HG03045 (cell line): ENCODE results near the gene KDSR.

Source experiments
- ATAC-seq: cut with Tn5 transposase; IDR thresholded peaks from one replicate; pipeline ENCODE4 v1.9.1; 2021; ENCODE audit warnings: mild to moderate bottlenecking, moderate library complexity; ENCODE audit not compliant: unreplicated experiment

Gene KDSR

DNA sequence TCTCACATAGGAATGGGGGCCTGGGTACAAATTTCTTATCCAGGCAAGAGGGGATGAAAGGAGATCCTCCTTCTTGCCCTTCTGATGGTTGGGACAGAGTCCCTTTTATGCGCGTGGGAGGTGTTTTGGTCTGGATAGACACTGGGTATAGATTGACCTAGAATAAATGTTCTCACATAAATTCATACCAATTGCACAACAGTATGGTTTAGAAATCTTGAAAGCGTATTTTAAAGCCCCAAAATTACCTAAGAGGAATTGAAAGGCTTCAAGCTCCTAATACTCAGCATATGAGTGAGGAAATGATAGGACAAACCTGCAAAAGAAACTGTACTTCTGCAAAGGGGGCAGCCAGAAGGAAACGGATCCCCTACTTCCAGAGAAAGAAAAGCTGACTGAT, 44.8 kb downstream of the KDSR start:
- no peak for ATAC-seq

DNA sequence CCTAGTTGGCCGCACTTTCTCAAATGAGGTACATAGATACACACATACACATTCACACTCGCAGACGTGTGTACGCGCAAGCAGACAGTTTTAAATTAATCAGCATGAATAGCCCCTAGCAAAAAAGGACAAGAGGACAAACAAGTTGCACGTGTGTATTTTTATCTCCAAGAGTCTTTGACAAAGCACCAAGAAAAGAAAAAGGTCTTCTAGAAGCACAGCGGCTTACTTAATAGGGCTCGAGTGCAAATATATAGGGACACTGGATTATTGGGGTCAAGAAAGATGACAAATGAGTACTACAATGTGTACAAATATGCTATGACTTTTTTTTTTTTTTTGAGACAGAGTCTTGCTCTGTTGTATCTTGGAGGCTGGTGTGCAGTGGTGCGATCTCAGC, 45.7 kb downstream of the KDSR start:
- ATAC-seq, result no peak

DNA sequence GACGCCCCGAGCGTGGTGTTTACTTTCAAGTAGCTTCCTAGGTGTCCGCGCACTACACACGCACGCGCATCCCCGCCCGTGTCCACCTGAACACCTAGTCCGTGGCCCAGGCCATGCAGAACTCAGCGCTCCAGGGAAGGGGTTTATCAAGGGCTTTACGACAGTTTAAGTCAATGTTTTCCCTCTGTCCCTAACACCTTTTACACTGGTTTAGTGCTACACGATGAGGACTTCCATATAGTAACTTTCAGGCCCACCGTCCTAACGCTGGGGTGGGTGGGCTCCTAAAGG, 46.1 kb downstream of the KDSR start:
- ATAC-seq, result no peak

DNA sequence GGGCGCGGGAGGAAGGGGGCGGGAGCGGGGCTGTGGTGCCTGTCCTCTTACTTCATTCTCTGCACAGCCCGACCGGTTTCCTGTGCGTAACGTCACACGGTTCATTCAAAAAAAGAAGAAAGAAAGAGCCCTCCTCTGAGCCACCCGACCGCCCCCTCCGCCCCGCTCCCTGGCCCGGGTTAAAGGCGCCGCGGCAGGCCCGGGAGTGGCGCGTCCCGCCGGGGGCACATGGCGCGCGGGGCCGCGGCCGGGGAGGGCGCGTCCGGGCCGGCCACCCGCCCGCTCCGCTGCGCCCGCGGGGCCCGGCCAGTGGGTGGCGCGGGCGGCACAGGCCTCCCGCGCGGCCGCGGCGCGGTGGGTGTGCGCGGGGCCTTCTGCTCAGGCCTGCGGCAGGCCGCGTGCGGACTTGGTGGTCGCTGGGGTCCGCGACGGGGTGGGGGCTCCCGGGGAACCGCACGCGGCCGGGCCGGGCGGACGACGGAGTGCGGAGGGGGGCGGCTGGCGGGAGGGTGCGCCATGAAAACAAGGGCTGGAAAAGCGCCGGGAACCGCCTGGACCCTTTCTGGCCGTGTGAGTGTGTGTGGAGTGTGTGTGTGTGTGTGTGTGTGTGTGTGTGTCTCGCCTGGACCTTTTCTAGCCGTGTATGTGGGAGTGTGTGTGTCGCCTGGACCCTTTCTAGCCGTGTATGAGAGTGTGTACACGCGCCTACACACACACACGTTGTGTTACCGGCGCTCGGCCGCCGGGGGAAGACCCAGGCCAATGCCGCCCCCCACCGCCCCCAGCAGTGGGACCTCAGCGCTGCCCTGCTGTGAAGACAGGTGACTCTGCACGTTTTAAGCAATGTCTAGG, 46.7 kb downstream of the KDSR start:
- peak; percentile 55 for ATAC-seq

DNA sequence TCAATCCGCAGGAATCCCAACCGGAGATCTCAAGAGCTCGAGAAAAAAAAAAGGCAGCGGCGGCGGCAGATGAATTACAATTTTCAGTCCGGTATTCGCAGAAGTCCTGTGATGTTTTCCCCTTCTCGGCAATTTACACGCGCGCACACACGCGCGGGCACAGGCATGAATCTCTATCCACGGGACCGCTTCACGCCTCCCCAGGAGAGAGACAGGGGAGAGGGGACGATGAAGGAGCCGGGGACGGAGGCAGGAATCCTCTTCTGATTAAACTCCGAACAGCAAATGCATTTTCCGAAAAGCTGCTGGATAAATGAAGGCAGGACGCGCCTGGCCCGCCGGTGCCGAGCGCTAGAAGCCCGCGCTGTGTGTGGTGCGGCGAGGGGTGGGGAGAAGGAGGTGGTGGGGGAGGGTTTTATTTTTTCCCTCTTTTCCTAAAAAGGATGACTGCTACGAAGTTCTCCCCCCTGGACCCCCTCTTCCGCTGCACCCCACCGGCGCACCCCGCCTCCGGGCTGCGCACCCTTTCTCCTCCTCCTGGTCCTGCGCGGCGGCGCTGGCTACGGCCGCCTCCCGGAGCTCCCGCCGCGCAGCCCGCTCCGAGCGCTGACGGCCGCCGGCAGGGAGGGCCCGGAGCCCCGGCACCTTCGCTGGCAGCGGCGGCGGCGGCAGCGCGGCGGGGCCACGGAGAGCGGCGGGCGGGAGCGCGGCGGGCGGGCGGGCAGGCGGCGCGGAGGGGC, 47.5 kb downstream of the KDSR start, which contains the start of gene BCL2:
Gene BCL2 (minus strand): TSS at position 387 of the 740 bp plus-strand sequence.
- peak; percentile 16 for ATAC-seq

DNA sequence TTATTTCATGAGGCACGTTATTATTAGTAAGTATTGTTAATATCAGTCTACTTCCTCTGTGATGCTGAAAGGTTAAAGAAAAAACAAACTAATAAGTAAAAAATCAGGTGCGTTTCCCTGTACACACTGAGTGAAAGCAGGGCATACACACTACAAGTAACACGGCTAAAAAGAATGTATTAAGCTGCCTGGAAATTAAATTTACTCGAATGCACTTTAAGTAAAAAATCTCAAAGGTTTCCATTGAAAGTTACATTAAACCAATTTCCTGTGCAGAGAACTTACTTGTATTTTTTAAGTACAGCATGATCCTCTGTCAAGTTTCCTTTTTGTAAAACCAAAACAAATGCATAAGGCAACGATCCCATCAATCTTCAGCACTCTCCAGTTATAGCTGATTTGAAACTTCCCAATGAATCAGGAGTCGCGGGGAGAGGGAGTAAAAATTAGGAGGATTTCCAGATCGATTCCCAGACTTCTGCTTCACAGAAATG, 48.1 kb downstream of the KDSR start:
- ATAC-seq, result no peak

DNA sequence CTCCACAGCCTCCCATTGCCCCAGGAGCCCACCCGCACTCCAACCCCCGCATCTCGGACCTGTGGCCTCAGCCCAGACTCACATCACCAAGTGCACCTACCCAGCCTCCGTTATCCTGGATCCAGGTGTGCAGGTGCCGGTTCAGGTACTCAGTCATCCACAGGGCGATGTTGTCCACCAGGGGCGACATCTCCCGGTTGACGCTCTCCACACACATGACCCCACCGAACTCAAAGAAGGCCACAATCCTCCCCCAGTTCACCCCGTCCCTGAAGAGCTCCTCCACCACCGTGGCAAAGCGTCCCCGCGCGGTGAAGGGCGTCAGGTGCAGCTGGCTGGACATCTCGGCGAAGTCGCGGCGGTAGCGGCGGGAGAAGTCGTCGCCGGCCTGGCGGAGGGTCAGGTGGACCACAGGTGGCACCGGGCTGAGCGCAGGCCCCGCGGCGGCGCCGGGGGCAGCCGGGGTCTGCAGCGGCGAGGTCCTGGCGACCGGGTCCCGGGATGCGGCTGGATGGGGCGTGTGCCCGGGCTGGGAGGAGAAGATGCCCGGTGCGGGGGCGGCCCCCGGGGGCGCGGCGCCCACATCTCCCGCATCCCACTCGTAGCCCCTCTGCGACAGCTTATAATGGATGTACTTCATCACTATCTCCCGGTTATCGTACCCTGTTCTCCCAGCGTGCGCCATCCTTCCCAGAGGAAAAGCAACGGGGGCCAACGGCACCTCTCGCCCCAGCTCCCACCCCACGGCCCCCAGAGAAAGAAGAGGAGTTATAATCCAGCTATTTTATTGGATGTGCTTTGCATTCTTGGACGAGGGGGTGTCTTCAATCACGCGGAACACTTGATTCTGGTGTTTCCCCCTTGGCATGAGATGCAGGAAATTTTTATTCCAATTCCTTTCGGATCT, 48.8 kb downstream of the KDSR start:
- ATAC-seq, result peak; percentile 40

DNA sequence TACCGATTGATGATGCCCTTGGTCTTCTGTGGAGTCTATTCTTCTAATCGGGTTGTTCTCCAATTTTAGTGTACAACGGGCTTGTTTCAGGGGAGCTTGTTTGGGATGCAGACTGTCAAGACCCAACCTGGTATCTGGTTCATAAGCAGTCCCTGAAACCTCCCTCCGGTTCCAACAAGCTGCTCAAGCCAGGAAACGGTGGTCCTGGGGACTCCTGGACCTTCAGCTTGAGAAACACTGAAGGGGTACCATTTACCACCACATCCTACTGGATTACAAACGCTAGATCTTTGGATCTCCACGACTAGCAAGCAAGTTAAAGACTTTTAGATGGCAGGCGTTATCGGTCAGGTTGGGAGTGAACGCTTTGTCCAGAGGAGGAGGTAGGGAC, 49.5 kb downstream of the KDSR start:
- no peak for ATAC-seq

DNA sequence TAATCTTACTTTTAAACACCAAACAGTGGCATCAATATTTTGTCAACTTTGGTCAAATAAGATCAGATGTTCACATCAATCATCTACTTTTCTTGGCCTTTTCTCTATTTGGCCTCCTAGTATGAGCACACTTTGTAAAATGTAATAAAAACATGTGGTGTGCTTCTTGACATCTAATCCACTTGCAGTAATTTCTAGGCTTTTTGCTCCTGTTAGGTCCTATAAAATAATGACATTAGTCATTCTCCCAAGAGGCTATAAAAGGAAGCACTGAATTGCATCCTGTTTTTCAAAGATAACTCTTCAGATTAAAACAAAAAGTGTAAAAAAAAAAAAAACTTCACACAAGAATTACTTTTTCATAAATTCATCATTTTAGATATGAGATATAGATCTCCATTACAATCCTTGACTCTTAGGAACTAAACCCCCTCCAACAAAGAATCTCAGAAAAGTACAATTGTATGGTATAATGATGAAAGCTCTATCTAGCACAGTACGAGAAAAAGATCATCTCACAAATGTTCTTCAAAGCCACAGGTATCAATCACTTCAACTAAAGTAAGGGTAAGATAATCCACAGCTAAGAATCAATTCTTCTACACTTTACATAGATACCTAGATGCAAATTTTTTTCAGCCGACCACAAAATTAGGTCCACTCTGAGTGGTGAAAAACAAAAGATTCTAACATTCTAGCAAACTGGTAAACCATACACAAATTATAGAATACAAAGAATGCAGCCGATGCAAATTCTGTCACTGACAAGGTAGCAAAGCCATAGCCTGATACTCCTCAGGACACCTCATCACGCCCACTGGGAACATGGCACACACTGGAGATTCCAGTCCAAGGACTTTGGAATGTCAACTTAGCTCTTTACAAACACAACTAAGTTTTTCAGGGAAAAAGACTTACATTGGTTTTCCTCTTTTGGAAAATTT, 50.1 kb downstream of the KDSR start:
- ATAC-seq, result no peak

DNA sequence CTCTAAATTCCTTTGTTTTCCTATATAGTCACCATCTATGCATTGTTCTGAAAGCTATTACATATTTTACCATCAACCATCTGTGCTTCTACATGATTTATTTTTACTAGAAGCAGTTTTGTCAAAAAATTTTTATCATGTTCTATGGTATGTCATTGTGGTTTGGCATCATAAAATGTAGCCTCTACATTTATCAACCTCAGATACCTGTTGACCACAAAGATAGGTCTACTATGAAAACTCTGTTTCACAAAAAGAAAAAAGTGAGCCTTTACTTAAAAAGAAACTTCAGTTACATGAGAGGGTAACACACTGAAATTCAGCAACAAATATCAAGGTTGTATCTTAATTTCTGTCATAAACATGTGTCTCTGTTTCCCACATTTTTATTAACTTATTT, 51.1 kb downstream of the KDSR start:
- ATAC-seq, result no peak

DNA sequence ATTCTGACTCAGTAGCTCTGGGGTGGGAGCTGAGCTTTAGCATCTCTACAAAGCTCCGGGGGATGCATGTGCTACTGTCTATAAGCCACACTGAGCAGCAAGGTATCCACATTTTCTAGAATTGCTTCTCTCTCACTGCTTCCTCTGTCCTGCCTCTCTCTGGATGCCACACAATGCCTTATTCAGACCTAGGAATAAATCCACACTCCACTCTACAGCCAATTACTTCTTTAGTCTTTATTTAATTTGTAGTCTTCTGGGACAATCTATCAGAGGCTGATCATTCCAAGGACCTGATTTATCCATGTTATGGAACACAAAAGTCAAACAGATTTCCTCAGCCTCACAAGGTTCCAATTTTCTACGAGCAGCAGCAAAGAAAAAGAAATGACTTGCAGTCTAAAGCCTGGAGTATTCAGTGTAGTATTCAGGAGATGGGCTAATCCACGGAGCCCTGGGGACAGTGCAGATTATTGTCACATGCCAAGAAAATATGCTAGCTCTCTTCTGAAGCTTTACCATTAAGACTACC, 51.8 kb downstream of the KDSR start:
- no peak for ATAC-seq

DNA sequence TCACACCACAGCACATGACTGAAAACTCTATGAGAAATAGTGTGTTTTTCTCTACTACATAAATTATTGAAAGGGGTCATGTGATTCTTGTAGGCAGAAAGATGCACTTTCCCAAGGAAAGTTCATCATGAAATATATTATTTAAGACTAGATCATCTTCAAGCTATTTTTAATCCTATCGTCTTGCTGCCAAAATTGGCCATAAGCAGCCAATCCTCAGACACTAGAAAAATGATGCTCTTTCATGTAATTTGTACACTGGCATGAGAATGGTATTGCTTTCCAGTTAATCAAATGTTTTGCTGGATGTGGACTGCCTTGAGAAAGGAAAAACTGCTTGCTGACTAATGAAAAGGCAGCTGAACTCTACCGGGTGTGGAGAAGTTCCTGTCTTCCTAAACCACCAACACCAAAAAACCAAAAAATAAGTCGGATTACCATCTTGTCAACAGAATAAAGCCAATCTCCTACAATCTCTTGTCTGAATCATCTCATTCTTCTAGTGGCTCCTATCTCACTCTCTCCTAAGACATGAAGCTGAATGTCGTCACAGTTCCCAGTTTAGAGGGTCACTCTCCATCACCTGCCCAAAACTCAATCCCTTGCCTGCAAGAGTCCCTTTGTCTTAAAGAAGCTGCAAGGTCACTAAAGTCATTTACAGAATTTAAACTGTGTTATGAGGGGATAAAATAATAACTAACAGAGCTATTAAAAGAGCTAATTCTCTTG, 52.8 kb downstream of the KDSR start:
- no peak for ATAC-seq

DNA sequence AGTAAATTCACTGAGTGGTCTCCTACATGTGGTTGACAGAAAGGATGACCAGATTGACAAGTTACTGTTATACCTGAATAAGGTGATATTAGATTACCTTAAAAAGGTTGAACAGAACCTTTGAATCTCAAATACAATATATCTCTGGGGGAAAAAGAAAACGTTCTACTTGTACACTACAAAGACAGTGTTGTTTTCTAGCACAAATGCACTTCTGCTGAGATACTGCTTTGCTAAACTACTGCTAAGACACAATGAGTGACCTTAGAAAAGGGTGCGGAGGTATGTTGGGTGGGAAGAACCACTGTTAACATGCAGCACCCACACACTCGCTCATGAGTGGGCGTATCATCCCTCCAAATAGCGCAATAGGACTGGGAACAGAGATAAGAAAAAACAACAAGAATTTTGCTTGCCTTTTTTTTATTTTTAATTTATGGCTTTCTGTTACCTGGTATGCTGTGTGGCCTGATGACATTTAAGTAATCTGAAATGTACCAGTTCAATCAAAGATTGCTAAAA, 53.5 kb downstream of the KDSR start:
- no peak for ATAC-seq

DNA sequence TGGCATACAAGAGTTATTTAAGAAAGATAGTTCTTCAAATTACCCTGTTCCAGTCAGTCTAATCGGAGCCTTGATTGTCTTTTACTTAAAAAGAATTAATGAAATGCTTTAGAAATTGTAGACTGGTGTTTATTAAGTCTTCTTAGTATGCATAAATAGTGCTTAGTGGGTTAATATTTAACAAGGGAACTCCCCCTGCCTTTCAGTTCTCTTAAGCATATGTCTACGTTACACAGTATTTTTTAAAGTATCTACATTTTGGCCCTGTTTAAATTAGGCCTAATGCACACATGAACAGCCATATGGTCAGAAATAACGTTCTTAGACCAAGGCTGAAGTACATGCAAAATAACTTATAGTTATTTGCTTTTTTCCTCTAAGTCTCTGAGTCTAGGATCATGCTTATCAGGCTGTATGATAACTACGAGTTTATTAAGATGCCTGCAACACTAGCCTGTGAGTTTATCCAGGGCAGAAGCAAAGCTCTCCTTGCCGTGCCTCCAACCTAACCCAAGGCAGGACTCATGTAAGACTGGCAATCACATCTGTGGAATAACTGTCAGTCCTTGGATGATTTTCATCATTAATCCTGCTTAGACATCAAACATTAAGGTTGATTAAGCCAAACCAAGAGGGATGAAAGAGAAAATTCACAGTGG, 54.1 kb downstream of the KDSR start:
- ATAC-seq, result peak; percentile 26

DNA sequence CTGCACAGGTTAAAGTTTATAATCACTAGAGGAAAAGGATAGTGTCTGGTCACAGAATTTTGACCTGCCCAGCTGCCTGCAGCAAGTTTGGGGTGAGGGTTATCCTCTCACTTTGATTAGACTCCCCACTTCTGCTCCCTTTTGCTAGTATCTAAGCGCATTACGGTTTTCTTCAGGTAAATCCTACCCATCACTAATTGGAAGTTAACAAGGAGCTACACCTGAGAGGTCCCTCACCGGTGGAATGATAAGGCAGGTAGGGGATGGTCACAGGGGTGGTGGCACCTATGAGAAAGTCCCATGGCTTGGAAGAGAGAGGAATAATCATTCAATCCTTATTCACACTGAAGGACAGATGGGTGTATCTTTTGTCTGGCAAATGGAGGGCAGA, 55.0 kb downstream of the KDSR start:
- no peak for ATAC-seq

DNA sequence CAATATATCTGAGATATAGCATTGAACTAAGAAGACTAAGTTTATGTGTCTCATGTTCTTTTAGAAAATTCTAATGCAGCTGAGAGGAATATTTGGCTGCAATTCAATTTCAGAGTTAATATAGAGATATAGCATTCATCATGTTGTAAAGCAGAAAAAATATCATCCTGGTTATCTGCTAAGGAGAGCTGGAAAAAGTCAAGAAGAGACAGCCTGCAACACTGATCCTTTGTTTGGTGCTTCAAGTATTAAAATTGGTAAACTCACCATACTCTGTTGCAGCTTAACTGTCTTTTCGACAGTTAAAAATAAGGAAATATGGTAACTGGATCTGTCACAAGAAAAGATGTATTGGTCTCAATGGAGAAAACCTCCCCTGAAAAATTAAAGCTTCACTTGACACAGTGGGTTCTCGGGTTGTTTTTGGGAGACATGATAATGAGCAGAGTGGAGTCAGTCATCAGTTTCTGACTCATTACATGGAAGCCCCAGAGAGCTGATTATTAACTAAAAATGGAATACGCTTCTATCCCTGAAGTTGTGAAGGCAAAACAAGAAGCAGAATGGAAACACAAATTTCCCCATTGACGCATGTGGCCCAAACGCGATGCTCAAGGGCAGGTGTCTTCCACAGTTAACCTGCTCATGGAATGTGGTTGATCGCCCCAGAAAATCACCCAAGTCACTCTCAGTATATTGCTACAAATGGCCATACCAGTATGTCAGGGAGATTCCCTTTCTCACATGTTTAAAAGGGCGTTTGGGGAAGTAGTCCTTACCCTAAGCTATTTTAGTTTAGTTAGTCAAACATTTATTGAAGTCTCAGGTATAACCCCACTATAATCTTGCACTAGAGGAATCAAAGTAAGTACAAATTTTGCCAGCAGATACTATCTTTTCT, 55.6 kb downstream of the KDSR start:
- peak; percentile 65 for ATAC-seq

DNA sequence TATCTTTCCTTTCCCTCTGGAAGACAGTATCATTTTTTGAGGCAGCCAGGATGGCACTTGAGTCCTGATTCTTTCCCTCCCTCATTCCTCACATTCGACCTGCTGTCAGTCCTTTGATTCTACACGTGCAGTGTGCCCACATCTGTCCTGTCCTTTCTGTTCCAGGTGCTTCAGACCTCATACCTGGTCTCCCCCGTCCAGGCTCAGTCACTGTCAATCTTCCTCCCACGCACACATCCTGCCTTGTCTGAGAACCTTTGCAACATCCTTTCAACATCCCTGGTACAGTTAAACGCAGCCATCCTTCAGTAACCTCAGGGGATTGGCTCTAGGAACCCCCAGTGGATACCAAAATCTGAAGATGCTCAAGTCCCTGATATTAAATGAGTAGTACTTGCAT, 57.6 kb downstream of the KDSR start:
- no peak for ATAC-seq
